PC-9 (cell line): ENCODE data around the gene SLC9A4.

Experiments used
- CTCF ChIP-seq: fragments of 200-600 bp; sonication (generic); conservative IDR thresholded peaks from 2 replicates; pipeline ENCODE4 v1.6.1; 2017; ENCODE audit warnings: mixed run types, antibody characterized with exemption, mild to moderate bottlenecking, moderate library complexity
- EZH2 ChIP-seq: fragments of 200-600 bp; sonication (generic); IDR thresholded peaks from 2 replicates; pipeline ENCODE4 v1.8.0; 2017; ENCODE audit warnings: antibody characterized with exemption, low read depth

GRCh38 chr2:102515851-102516250 lies 42.8 kb downstream of the SLC9A4 start:
- no peak for TF ChIP-seq EZH2
- TF ChIP-seq CTCF, result no peak
